Neuronal stem cell (in vitro differentiated cells): Measurements from ENCODE around the gene SMIM7.

Experiments used
- DNase-seq: peaks from one replicate; pipeline ENCODE4 v3.0.0-alpha.2; 2013; ENCODE audit warnings: low spot score
- H2AFZ ChIP-seq: one replicate; pipeline ENCODE4 v1.6.1; 2013; ENCODE audit warnings: mild to moderate bottlenecking, low read length, inconsistent platforms
- H2AK5ac ChIP-seq: 2 replicates; pipeline ENCODE4 v1.6.1; 2013; ENCODE audit warnings: low read depth, mild to moderate bottlenecking, inconsistent platforms, low read length, moderate library complexity, mixed read lengths
- H2BK120ac ChIP-seq: 2 replicates; pipeline ENCODE4 v1.6.1; 2013; ENCODE audit warnings: low read depth, mild to moderate bottlenecking, inconsistent platforms, low read length, moderate library complexity, mixed read lengths
- H2BK12ac ChIP-seq: one replicate; pipeline ENCODE4 v1.6.1; 2013; ENCODE audit warnings: low read length, inconsistent platforms
- H2BK15ac ChIP-seq: 2 replicates; pipeline ENCODE4 v1.6.1; 2013; ENCODE audit warnings: mild to moderate bottlenecking, low read length, inconsistent platforms, mixed read lengths
- H2BK5ac ChIP-seq: one replicate; pipeline ENCODE4 v1.6.1; 2013; ENCODE audit warnings: inconsistent platforms, mild to moderate bottlenecking, low read length, moderate library complexity
- H3K14ac ChIP-seq: one replicate; pipeline ENCODE4 v1.6.1; 2013; ENCODE audit warnings: low read length, inconsistent platforms
- H3K18ac ChIP-seq: 2 replicates; pipeline ENCODE4 v1.6.1; 2013; ENCODE audit warnings: low read length, inconsistent platforms
- H3K23ac ChIP-seq: 2 replicates; pipeline ENCODE4 v1.6.1; 2013; ENCODE audit warnings: low read depth, mild to moderate bottlenecking, mixed read lengths, low read length, inconsistent platforms; ENCODE audit not compliant: poor library complexity
- H3K27ac ChIP-seq: replicated peaks from 3 replicates; pipeline ENCODE4 v1.5.1; 2013; ENCODE audit warnings: low read length, inconsistent platforms
- H3K27me3 ChIP-seq, 3 experiments: 2 replicates each; pipeline ENCODE4 v1.6.1; 2013; ENCODE audit warnings: low read length in 3 of 3, mild to moderate bottlenecking in 2 of 3, inconsistent platforms in 1 of 3, low read depth in 1 of 3, mixed read lengths in 1 of 3, moderate library complexity in 1 of 3; ENCODE audit not compliant: control insufficient read depth in 3 of 3, insufficient read depth in 3 of 3
- H3K36me3 ChIP-seq, 2 donors: replicated peaks in 1 of 2; 2 replicates each; pipeline ENCODE4 v1.6.1; 2013; ENCODE audit warnings: low read length in 2 of 2; ENCODE audit not compliant: control insufficient read depth in 2 of 2, insufficient read depth in 2 of 2
- H3K4ac ChIP-seq: 2 replicates; pipeline ENCODE4 v1.6.1; 2013; ENCODE audit warnings: inconsistent platforms, mild to moderate bottlenecking, low read length, moderate library complexity
- H3K4me1 ChIP-seq, 2 donors: 1 replicate in 1 of 2; 2 replicates in 1 of 2; pipeline ENCODE4 v1.6.1; 2013; ENCODE audit warnings: low read length in 2 of 2, low read depth in 1 of 2; ENCODE audit not compliant: control insufficient read depth in 2 of 2, insufficient read depth in 1 of 2
- H3K4me2 ChIP-seq: one replicate; pipeline ENCODE4 v1.6.1; 2013; ENCODE audit warnings: mild to moderate bottlenecking, low read length, inconsistent platforms; ENCODE audit not compliant: insufficient read depth, poor library complexity, severe bottlenecking
- H3K4me3 ChIP-seq, 2 donors: 2 replicates each; pipeline ENCODE4 v1.5.1; 2013; ENCODE audit warnings: low read length in 2 of 2, mild to moderate bottlenecking in 2 of 2, inconsistent platforms in 1 of 2, moderate library complexity in 1 of 2
- H3K79me1 ChIP-seq: one replicate; pipeline ENCODE4 v1.6.1; 2013; ENCODE audit warnings: low read depth, mild to moderate bottlenecking, inconsistent platforms, low read length, moderate library complexity
- H3K9ac ChIP-seq: one replicate; pipeline ENCODE4 v1.6.1; 2013; ENCODE audit warnings: mild to moderate bottlenecking, low read depth, low read length, inconsistent platforms; ENCODE audit not compliant: poor library complexity
- H3K9me3 ChIP-seq, 2 donors: replicated peaks in 1 of 2; 2 replicates each; pipeline versions ENCODE3 to v1.6.1; 2013; ENCODE audit warnings: low read length in 2 of 2, mild to moderate bottlenecking in 2 of 2, inconsistent platforms in 1 of 2, low read depth in 1 of 2, mixed read lengths in 1 of 2, moderate library complexity in 1 of 2; ENCODE audit not compliant: control insufficient read depth in 2 of 2, insufficient read depth in 1 of 2
- H4K8ac ChIP-seq: one replicate; pipeline ENCODE4 v1.6.1; 2013; ENCODE audit warnings: low read depth, mild to moderate bottlenecking, inconsistent platforms, low read length, moderate library complexity
- H4K91ac ChIP-seq: one replicate; pipeline ENCODE4 v1.6.1; 2013; ENCODE audit warnings: low read length, low read depth, mild to moderate bottlenecking, inconsistent platforms; ENCODE audit not compliant: poor library complexity
- WGBS, 2 donors: extraction: QIAGEN DNeasy Blood & Tissue Kit; methylation state at CpG; one replicate each; pipeline ENCODE4 v1.1.7; 2013; ENCODE audit warnings: missing lambda C conversion rate in 2 of 2, mixed read lengths in 1 of 2; ENCODE audit not compliant: insufficient read length in 2 of 2, insufficient replicate concordance in 1 of 2; ENCODE audit errors: extremely low coverage in 2 of 2; 5-methylcytosine and 5-hydroxymethylcytosine counted together

Gene SMIM7

DNA sequence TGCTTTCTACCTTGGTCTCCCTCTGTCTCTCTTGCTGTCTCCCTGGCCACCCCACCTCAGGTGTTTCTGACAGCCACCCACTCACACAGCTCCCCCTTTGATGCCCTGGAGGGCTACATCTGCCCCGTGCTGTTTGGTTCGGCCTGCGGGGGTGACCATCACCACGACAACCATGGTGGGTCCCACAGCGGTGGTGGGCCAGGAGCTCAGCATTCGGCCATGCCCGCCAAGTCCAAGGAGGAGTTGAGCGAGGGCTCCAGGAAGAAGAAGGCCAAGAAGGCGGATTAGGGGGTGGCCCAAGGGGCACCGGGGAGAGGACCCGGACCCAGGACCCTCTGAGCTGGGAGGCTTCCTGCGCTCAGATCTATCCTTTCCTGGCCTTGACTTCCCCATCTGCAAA, 28.1 kb upstream of the SMIM7 start:
- Histone ChIP-seq H3K23ac (no peak overlapping the region), H3K14ac (no peak overlapping the region), H2AK5ac (no peak overlapping the region), H3K27me3 (no peaks in the 10 kb centered on the region), H3K27ac (no peak overlapping the region), H3K79me1 (no peaks in the 10 kb centered on the region), H3K4me3 (no peak overlapping the region), H3K9ac (peak overlapping the region; percentile 12), H3K9me3 (no peaks in the 10 kb centered on the region), H4K8ac (no peak overlapping the region), H2AFZ (no peak overlapping the region), H3K4me1 (no peaks in the 10 kb centered on the region), H4K91ac (no peak overlapping the region), H3K18ac (no peak overlapping the region), H3K4ac (no peak overlapping the region), H2BK15ac (no peak overlapping the region), H3K4me2 (no peak overlapping the region), H2BK120ac (no peak overlapping the region), H3K36me3 (no peaks in the 10 kb centered on the region), H2BK12ac (no peak overlapping the region), H2BK5ac (no peak overlapping the region)
- DNase-seq, result no peak
- WGBS, 2 donors, result no CpG with 5 or more reads among the region's 12 CpGs

DNA sequence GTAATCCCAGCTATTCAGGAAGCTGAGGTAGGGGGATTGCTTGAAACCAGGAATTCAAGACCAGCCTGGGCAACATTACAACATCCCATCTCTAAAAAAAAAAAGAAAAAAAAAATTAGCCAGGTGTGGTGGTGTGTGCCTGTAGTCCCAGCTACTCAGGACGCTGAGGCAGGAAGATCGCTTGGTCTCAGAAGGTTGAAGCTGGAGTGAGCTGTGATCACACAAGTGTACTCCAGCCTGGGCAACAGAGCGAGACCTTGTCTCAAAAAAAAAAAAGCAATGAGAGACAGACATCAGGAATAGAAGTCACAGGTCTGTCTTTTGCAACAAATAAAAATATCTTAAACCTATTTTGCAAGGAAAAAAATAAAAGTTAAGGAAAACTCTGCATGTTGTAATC, 24.3 kb upstream of the SMIM7 start:
- WGBS, 2 donors, result no CpG with 5 or more reads among the region's 3 CpGs
- Histone ChIP-seq H2AK5ac (no peak overlapping the region), H3K23ac (no peak overlapping the region), H4K8ac (no peak overlapping the region), H3K79me1 (no peaks in the 10 kb centered on the region), H3K27me3 (no peaks in the 10 kb centered on the region), H2AFZ (no peak overlapping the region), H3K9me3 (peaks cover 2 to 9% of the 10 kb centered on the region in 2 donors), H3K18ac (no peak overlapping the region), H3K9ac (no peak overlapping the region), H3K4me3 (no peak overlapping the region), H3K36me3 (peaks cover 0 to 18% of the 10 kb centered on the region in 2 donors), H3K14ac (no peak overlapping the region), H2BK120ac (no peak overlapping the region), H3K4me2 (no peak overlapping the region), H2BK5ac (no peak overlapping the region), H4K91ac (no peak overlapping the region), H3K4me1 (no peaks in the 10 kb centered on the region), H2BK15ac (no peak overlapping the region), H3K27ac (no peak overlapping the region), H3K4ac (no peak overlapping the region), H2BK12ac (no peak overlapping the region)
- no peak for DNase-seq

GRCh38 chr19:16682539-16682938, 22.6 kb upstream of the SMIM7 start:
- Histone ChIP-seq H3K27ac (no peak overlapping the region), H2BK12ac (no peak overlapping the region), H3K4me1 (no peaks in the 10 kb centered on the region), H4K8ac (no peak overlapping the region), H2BK15ac (no peak overlapping the region), H3K14ac (no peak overlapping the region), H2BK120ac (no peak overlapping the region), H3K27me3 (no peaks in the 10 kb centered on the region), H3K18ac (no peak overlapping the region), H3K79me1 (no peaks in the 10 kb centered on the region), H3K4me3 (peak overlapping the region in 1 of 2 donors; percentile 16), H3K9ac (no peak overlapping the region), H3K23ac (no peak overlapping the region), H3K4me2 (no peak overlapping the region), H2BK5ac (no peak overlapping the region), H3K36me3 (peaks cover 0 to 18% of the 10 kb centered on the region in 2 donors), H3K4ac (no peak overlapping the region), H3K9me3 (peaks cover 2 to 9% of the 10 kb centered on the region in 2 donors), H2AFZ (no peak overlapping the region), H2AK5ac (no peak overlapping the region), H4K91ac (no peak overlapping the region)
- DNase-seq, result no peak
- WGBS, 2 donors, result no CpG with 5 or more reads among the region's 2 CpGs

GRCh38 chr19:16679811-16680210, 19.9 kb upstream of the SMIM7 start:
- H4K91ac ChIP-seq, result no peak overlapping the region
- no peak overlapping the region for H2BK15ac ChIP-seq
- no peak overlapping the region for H2AK5ac ChIP-seq
- H3K4me1 ChIP-seq, result no peaks in the 10 kb centered on the region
- no peak overlapping the region for H3K18ac ChIP-seq
- H3K9me3 ChIP-seq, result peaks cover 2 to 9% of the 10 kb centered on the region in 2 donors
- H3K14ac ChIP-seq, result no peak overlapping the region
- peak overlapping the region; percentile 10 for H3K4ac ChIP-seq
- DNase-seq, result no peak
- peak overlapping the region; percentile 25 for H3K23ac ChIP-seq
- no peak overlapping the region for H3K9ac ChIP-seq
- H2BK5ac ChIP-seq, result no peak overlapping the region
- H3K27me3 ChIP-seq, result no peaks in the 10 kb centered on the region
- H2BK120ac ChIP-seq, result no peak overlapping the region
- WGBS, 2 donors, result no CpG with 5 or more reads among the region's 11 CpGs
- peak overlapping the region in 1 of 2 donors; percentile 3 for H3K4me3 ChIP-seq
- H3K27ac ChIP-seq, result no peak overlapping the region
- no peaks in the 10 kb centered on the region for H3K79me1 ChIP-seq
- H3K36me3 ChIP-seq, result peaks cover 0 to 18% of the 10 kb centered on the region in 2 donors
- H2AFZ ChIP-seq, result no peak overlapping the region
- no peak overlapping the region for H4K8ac ChIP-seq
- H3K4me2 ChIP-seq, result no peak overlapping the region
- peak overlapping the region; percentile 7 for H2BK12ac ChIP-seq
